ENCODE results near the gene KCTD5.

DNA sequence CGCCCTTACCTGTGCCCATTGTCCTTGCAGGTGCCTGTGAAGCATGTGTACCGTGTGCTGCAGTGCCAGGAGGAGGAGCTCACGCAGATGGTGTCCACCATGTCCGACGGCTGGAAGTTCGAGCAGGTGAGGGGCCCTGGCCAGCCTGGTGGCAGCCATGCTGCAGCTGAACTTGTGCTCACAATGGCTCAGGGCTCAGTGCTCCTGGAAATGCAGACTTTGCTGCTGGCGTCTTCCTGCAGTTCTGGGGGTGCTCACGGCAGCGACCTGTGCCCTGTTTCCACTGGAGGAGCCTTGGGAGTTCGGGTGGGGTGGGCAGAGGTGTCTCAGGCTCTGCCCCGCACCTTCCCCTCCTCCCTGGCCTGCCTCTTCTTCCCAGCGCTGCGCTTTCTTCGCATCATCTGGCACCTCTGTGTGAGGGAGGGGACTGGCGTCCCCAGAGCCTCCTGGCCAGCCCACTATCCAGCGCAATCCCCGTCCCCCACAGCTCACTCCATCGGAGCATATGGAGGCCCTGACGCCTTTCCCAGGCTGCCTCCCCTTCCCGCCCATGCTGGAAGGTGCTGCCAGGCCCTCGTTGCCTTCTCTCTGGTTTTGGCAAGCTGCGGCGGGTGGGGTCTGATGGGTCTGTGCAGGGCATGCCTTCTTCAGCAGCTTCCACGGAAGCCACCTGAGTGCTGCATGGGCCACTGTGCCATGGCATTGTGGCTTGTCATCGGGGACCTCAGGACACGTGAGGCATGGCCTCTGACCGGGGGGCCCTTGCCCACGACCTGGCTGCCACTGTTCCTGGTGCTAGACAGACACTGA is 17.7 kb downstream of the KCTD5 start:
- no peak for TF ChIP-seq ZFP1 (CRISPR knock-in tag; IDR thresholded peaks at IDR 0.05)
- TF ChIP-seq, protein P1, sequence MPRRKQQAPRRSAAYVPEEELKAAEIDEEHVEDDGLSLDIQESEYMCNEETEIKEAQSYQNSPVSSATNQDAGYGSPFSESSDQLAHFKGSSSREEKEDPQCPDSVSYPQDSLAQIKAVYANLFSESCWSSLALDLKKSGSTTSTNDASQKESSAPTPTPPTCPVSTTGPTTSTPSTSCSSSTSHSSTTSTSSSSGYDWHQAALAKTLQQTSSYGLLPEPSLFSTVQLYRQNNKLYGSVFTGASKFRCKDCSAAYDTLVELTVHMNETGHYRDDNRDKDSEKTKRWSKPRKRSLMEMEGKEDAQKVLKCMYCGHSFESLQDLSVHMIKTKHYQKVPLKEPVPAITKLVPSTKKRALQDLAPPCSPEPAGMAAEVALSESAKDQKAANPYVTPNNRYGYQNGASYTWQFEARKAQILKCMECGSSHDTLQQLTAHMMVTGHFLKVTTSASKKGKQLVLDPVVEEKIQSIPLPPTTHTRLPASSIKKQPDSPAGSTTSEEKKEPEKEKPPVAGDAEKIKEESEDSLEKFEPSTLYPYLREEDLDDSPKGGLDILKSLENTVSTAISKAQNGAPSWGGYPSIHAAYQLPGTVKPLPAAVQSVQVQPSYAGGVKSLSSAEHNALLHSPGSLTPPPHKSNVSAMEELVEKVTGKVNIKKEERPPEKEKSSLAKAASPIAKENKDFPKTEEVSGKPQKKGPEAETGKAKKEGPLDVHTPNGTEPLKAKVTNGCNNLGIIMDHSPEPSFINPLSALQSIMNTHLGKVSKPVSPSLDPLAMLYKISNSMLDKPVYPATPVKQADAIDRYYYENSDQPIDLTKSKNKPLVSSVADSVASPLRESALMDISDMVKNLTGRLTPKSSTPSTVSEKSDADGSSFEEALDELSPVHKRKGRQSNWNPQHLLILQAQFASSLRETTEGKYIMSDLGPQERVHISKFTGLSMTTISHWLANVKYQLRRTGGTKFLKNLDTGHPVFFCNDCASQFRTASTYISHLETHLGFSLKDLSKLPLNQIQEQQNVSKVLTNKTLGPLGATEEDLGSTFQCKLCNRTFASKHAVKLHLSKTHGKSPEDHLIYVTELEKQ (CRISPR knock-in tag; IDR thresholded peaks at IDR 0.05): no peak
- no peak for TF ChIP-seq GTF2F1 (IDR thresholded peaks at IDR 0.05; ENCODE audit: low read depth, low read length)
- TF ChIP-seq HNRNPK (IDR thresholded peaks at IDR 0.05; ENCODE audit: low read depth, low read length, poor library complexity, severe bottlenecking): no peak
- TF ChIP-seq ARNT (IDR thresholded peaks at IDR 0.05): no peak
- TF ChIP-seq ZNF263 (CRISPR knock-in tag; IDR thresholded peaks at IDR 0.05; ENCODE audit: borderline replicate concordance): no peak
- no peak for TF ChIP-seq POLR2A (conservative IDR thresholded peaks at IDR 0.05)
- no peak for TF ChIP-seq RCOR1 (IDR thresholded peaks at IDR 0.05; ENCODE audit: borderline replicate concordance in 1 of 2, low read depth in 2 of 2, low read length in 2 of 2)
